ENCODE results near the gene SREBF2.
A peak's percentile ranks its signal among the peaks of the same experiment; 100 is the strongest.

The SREBF2 gene

DNA sequence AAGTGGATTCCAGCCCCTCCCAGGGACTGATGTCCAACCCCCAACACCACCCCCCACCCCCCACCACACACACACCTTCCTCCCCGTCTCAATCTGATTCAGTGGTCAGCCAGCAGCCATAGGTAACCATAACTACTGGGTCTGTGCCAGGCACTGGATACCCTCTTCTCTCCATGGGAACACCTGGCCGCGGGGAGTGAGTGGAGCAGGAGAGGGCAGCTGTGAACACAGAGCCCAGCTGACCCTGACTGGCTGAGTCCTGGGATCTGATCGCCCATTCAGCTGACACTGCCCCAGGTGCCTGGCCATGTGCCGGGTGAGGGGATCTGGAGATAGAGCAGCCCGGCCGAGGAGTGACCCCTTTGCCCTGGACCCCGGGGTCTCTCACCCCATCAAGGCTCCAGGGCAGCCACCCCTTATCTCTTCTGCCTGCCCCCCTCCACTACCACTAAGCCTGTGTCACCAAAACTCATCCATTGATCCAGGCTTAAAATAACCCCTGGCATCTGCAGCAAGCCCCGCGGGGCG lies 84.5 kb downstream of the SREBF2 start:
- peaks cover 4% of the 10 kb centered on the region for H3K4me1 ChIP-seq (ENCODE audit: control insufficient read depth, insufficient read depth, low read length, poor library complexity, severe bottlenecking)
- no peak overlapping the region for H3K27ac ChIP-seq (ENCODE audit: low read depth, low read length, severe bottlenecking)
- 86 to 97% methylated on average over 4 to 10 of the region's 11 CpGs for WGBS, 2 experiments (ENCODE audit: insufficient coverage in 2 of 2)

DNA sequence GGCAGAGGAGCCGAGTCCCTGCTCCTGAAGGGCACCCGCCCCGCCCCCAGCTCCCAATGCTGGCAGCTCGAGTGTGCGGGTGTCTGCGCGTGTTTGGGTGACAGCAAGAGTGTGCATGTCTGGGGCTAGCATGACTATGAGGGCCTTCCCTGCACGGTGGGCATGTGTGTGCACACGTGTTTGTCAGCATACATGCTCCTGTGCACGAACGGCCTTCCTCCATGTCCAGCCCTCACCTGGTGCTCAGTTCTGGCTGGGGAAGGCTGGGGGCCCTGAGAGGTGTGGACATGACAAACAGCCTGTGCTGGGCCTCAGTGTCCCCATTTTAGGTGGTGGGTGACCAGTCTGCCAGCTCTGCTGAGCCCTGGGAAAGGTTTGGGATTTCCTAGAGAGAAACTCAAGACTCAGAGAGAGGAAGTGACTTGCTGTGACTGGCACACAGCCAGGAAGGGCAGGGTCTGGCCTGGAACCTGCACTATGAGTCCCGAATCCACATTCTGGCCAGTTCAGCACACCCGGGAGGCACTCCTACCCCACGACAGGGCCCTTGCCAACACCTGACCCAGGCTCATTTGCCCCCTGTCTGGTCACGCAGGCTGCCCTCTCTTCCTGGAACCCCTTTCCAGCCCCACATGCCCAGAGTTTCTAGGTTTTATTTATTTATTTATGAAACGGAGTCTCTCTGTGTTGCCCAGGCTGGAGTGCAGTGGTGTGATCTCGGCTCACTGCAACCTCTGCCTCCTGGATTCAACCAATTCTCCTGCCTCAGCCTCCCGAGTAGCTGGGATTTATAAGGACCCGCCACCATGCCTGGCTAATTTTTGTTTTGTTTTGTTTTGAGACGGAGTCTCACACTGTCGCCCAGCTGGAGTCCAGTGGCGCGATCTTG lies 85.2 kb downstream of the SREBF2 start:
- H3K36me3 ChIP-seq (ENCODE audit: control insufficient read depth, insufficient read depth, low read length): no peaks in the 10 kb centered on the region
- no peaks in the 10 kb centered on the region for H3K9me3 ChIP-seq (ENCODE audit: control insufficient read depth, low read length)
- peaks cover 4% of the 10 kb centered on the region for H3K4me1 ChIP-seq (ENCODE audit: control insufficient read depth, insufficient read depth, low read length, poor library complexity, severe bottlenecking)
- 90 to 92% methylated on average over 22 to 23 of the region's 23 CpGs for WGBS, 2 experiments (ENCODE audit: insufficient coverage in 2 of 2)
- H3K4me3 ChIP-seq (ENCODE audit: extremely low read depth, insufficient read depth, low read length, poor library complexity, severe bottlenecking): no peak overlapping the region
- H3K27ac ChIP-seq (ENCODE audit: low read depth, low read length, severe bottlenecking): no peak overlapping the region

More for the DNA sequence above, 84.5 kb downstream of the SREBF2 start:
- no peaks in the 10 kb centered on the region for H3K9me3 ChIP-seq (ENCODE audit: control insufficient read depth, low read length)
- no peaks in the 10 kb centered on the region for H3K36me3 ChIP-seq (ENCODE audit: control insufficient read depth, insufficient read depth, low read length)
- no peak overlapping the region for H3K4me3 ChIP-seq (ENCODE audit: extremely low read depth, insufficient read depth, low read length, poor library complexity, severe bottlenecking)

DNA sequence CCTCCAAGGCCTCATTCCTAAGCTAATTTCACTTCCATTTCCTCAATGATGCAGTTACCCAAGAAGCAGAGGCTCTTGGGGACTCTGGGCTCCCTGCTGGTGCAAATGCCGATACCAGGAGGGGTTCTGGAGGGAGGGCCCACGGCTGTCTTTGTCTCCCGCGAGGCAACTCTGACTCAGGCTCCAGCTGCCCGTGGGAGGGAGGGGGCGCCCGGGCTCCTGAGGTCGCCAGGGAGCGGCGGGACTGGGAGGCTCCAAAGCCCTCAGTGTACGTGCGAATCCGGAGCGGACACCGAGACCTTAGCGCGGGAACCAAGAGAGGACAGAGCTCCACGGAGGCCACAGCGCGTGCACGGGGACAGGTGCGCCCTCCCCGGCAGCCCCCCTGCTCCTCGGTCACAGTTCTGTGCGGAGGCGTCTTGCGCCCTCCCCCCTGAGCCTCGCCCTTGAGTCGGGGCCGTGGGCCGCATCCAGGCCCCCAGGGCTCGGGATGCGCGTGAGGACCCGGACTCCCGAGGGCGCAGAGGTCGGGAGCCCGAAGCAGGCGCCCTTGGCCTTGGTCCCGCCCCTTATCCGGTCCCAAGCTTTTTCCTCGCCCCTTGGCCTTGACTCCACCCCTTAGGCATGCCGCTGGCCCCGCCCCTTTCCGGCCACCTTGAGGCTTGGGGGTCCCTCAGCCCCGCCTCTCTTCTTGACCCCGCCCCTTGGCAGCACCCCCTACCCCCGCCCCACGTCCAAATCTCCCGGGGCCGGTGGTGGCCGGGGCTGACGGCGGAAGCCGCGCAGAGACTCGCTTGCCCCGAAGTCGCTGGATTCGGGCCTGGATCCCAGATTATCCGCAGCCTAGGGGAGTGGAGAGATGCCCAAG lies 86.7 kb downstream of the SREBF2 start:
- H3K27ac ChIP-seq (ENCODE audit: low read depth, low read length, severe bottlenecking): no peak overlapping the region
- H3K4me3 ChIP-seq (ENCODE audit: extremely low read depth, insufficient read depth, low read length, poor library complexity, severe bottlenecking): peak overlapping the region; percentile 33
- no peaks in the 10 kb centered on the region for H3K36me3 ChIP-seq (ENCODE audit: control insufficient read depth, insufficient read depth, low read length)
- H3K9me3 ChIP-seq (ENCODE audit: control insufficient read depth, low read length): no peaks in the 10 kb centered on the region
- H3K4me1 ChIP-seq (ENCODE audit: control insufficient read depth, insufficient read depth, low read length, poor library complexity, severe bottlenecking): peaks cover 4% of the 10 kb centered on the region
- WGBS, 2 experiments (ENCODE audit: insufficient coverage in 2 of 2): 10 to 14% methylated on average over 44 to 53 of the region's 62 CpGs

DNA sequence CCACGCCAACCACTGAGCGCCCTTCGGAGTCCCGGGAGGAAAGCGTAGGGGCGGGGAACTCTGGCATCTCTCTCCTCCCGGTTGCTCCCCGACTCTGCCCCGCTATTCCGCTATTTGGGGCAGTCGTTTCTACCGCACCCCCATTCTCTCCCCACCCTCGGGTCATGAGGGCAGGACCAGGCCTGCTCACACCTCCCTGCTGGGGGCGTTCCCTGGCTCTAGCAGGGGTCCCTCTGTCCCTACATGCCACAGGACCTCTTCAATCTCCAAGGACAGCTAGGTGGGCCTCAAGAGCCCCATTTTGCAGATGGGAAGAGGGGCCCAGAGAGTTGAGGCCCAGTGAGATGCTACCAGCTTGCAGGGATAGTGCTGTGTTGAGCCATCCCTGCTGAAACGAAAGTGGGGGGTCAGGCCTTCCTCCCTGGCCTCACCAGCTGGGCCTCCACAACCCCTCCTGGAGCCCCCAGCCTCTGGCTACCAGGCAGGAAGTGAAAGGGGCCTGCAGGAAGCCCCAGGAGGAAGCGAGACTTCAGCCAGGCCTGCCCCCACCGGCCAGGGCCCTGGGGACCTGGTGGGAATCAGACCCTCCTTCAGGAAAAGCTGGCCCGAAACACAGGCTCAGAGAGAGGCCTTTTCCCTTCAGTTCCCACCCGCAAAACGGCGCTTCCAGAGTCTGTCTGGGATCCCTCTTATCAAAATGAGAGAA lies 87.5 kb downstream of the SREBF2 start:
- WGBS, 2 experiments (ENCODE audit: insufficient coverage in 2 of 2): 80% methylated on average over 14 to 21 of the region's 21 CpGs
- no peaks in the 10 kb centered on the region for H3K36me3 ChIP-seq (ENCODE audit: control insufficient read depth, insufficient read depth, low read length)
- peaks cover 4% of the 10 kb centered on the region for H3K4me1 ChIP-seq (ENCODE audit: control insufficient read depth, insufficient read depth, low read length, poor library complexity, severe bottlenecking)
- no peaks in the 10 kb centered on the region for H3K9me3 ChIP-seq (ENCODE audit: control insufficient read depth, low read length)
- H3K27ac ChIP-seq (ENCODE audit: low read depth, low read length, severe bottlenecking): no peak overlapping the region
- H3K4me3 ChIP-seq (ENCODE audit: extremely low read depth, insufficient read depth, low read length, poor library complexity, severe bottlenecking): no peak overlapping the region

DNA sequence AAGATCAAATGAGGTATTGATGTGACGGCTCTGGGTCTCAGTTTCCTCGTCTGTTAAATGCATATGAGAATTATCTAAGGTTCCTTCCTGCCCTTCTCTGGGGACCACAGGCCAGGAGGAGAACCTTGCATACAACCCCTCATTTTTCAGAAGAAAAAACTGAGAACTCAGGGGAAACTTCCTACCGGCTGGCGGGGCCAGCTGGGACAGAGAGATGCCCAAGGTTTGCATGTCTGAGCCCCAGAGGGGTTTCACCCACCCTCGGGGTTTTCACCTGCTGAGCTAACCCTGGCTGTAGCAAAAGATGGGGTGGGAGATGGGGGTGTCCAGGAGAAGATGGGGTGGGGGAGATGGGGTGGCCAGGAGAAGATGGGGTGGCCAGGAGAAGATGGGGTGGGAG lies 89.4 kb downstream of the SREBF2 start:
- no peaks in the 10 kb centered on the region for H3K9me3 ChIP-seq (ENCODE audit: control insufficient read depth, low read length)
- no peak overlapping the region for H3K4me3 ChIP-seq (ENCODE audit: extremely low read depth, insufficient read depth, low read length, poor library complexity, severe bottlenecking)
- H3K36me3 ChIP-seq (ENCODE audit: control insufficient read depth, insufficient read depth, low read length): no peaks in the 10 kb centered on the region
- WGBS, 2 experiments (ENCODE audit: insufficient coverage in 2 of 2): no CpG with 5 or more reads among the region's 5 CpGs
- H3K4me1 ChIP-seq (ENCODE audit: control insufficient read depth, insufficient read depth, low read length, poor library complexity, severe bottlenecking): no peaks in the 10 kb centered on the region
- H3K27ac ChIP-seq (ENCODE audit: low read depth, low read length, severe bottlenecking): no peak overlapping the region

DNA sequence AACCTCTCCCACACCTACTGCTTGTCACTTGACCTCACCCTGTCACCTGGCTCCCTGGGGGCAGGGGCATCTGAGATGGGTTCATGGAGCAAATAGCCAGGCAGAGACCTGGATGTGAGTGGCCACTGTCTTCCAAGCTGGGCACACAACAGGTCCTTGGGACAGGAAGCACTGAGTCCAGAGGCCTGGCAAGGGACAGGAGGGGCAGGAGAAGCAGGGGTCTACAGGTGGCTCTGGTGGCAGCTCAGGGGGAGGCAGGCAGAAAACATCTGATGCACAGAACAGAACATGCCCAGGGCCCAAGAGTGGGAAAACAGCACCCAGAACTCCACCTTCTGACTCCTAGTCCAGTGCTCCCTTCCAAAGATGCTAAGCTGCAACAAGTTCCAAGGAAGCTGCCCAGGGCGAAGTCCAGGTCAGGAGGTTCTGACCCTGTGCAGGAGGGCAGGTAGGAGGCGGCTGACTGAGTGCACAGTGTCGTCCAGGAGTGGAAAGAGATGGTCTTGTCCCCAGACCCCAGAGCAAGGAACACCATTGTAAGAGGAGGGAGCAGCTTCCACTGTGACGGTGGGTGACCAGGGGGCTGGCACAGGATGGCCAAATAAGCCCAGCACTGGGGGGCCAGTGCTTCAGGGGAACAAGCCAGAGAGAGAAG lies 90.2 kb downstream of the SREBF2 start:
- Histone ChIP-seq H3K4me3 (ENCODE audit: extremely low read depth, insufficient read depth, low read length, poor library complexity, severe bottlenecking) (no peak overlapping the region), H3K9me3 (ENCODE audit: control insufficient read depth, low read length) (no peaks in the 10 kb centered on the region), H3K4me1 (ENCODE audit: control insufficient read depth, insufficient read depth, low read length, poor library complexity, severe bottlenecking) (no peaks in the 10 kb centered on the region), H3K27ac (ENCODE audit: low read depth, low read length, severe bottlenecking) (no peak overlapping the region), H3K36me3 (ENCODE audit: control insufficient read depth, insufficient read depth, low read length) (no peaks in the 10 kb centered on the region)
- 94 to 97% methylated on average over 4 of the region's 4 CpGs for WGBS, 2 experiments (ENCODE audit: insufficient coverage in 2 of 2)

DNA sequence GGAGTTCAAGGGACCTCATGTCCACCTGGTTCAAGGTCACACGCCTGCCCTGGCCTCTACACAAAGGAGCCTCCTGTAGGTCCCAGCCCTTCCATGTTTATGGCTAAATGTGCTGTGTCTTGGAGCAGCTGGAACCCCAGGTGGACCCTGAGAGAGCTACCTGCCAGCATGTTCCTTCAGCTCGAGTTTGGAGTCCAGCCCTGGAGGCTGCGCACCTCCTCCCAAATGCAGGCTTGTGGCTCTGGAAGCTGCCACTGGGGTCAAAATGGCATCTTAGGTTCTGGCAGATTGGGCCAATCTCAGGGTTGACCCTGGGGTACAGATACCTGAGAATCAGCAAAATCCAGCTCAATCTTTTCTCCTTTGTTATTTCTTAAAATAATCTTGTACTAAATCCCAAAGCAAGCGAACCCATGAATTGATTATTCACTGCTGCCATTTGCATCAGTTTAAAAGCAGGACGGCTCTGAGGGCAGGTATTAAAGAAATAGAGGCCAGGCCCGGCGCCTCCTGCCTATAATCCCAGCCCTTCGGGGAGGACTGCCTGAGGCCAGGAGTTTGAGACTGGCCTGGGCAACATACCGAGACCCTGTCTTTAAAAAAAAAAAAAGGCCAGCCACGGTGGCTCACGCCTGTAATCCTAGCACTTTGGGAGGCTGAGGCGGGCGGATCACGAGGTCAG lies 90.8 kb downstream of the SREBF2 start:
- Histone ChIP-seq H3K27ac (ENCODE audit: low read depth, low read length, severe bottlenecking) (no peak overlapping the region), H3K4me3 (ENCODE audit: extremely low read depth, insufficient read depth, low read length, poor library complexity, severe bottlenecking) (no peak overlapping the region), H3K36me3 (ENCODE audit: control insufficient read depth, insufficient read depth, low read length) (no peaks in the 10 kb centered on the region), H3K9me3 (ENCODE audit: control insufficient read depth, low read length) (no peaks in the 10 kb centered on the region), H3K4me1 (ENCODE audit: control insufficient read depth, insufficient read depth, low read length, poor library complexity, severe bottlenecking) (no peaks in the 10 kb centered on the region)
- 88 to 92% methylated on average over 8 to 12 of the region's 14 CpGs for WGBS, 2 experiments (ENCODE audit: insufficient coverage in 2 of 2)

DNA sequence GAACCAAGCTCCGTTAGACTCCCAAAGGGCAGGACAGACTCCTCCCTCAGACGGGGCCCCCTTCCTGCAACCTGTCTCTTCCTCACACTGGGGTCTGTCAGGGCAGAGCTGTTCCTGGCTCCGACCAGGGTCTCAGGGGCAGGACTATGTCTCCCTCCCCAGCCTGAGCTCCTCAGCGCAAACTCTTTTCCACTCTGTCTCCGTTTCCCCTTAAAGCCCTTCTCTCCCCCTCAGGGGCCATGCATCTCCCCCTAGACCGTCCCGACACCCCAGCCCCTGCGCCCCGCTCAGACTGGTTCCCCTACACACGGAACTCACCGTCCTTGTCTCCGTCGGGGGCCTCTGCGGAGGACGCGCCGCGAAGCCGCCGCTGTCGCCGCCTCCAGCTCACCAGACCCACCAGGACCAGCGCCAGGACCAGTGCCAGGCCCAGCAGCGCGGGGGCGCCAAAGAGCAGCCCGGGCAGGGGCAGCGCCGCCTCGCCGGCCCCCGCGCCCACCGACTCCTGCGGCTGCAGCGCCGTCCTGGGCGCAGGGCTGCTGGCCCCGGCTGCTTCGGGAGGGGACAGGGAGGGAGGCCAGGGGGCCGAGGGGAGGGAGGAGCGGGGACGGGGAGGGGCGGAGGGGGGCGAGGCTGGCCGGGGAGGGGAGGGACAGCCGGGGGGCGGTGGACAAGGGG lies 93.0 kb downstream of the SREBF2 start:
- H3K4me3 ChIP-seq (ENCODE audit: extremely low read depth, insufficient read depth, low read length, poor library complexity, severe bottlenecking): peak overlapping the region; percentile 23
- H3K36me3 ChIP-seq (ENCODE audit: control insufficient read depth, insufficient read depth, low read length): no peaks in the 10 kb centered on the region
- H3K27ac ChIP-seq (ENCODE audit: low read depth, low read length, severe bottlenecking): no peak overlapping the region
- no peaks in the 10 kb centered on the region for H3K9me3 ChIP-seq (ENCODE audit: control insufficient read depth, low read length)
- WGBS, 2 experiments (ENCODE audit: insufficient coverage in 2 of 2): 4 to 6% methylated on average over 23 to 34 of the region's 48 CpGs
- H3K4me1 ChIP-seq (ENCODE audit: control insufficient read depth, insufficient read depth, low read length, poor library complexity, severe bottlenecking): no peaks in the 10 kb centered on the region

DNA sequence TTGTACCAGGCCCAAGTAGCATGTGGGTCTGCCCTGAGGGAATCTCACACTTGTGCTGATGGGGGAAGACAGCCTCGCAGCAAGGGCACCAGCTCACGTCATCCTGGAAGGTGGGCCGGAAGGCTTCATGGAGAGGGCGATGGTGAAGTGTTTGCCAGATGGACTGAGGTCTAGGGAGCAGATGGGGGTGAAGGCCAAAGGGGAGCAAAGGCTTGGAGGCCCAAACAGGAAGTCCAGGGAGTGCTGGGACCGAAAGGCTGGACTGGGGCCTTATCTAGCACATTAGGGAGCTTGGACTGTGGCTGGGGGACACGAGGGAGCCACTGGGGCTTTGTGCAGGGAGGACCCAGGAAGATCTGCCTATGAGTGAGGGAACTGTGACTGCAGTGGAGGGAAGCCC lies 94.9 kb downstream of the SREBF2 start:
- WGBS, 2 experiments (ENCODE audit: insufficient coverage in 2 of 2): 84 to 85% methylated on average over 5 to 6 of the region's 6 CpGs
- Histone ChIP-seq H3K27ac (ENCODE audit: low read depth, low read length, severe bottlenecking) (no peak overlapping the region), H3K9me3 (ENCODE audit: control insufficient read depth, low read length) (no peaks in the 10 kb centered on the region)

More for the DNA sequence above, 94.9 kb downstream of the SREBF2 start:
- Histone ChIP-seq H3K36me3 (ENCODE audit: control insufficient read depth, insufficient read depth, low read length) (no peaks in the 10 kb centered on the region), H3K4me1 (ENCODE audit: control insufficient read depth, insufficient read depth, low read length, poor library complexity, severe bottlenecking) (no peaks in the 10 kb centered on the region), H3K4me3 (ENCODE audit: extremely low read depth, insufficient read depth, low read length, poor library complexity, severe bottlenecking) (no peak overlapping the region)

Measured in mesodermal cell (in vitro differentiated cells).